ENCODE results near the gene PNPLA7.

DNA sequence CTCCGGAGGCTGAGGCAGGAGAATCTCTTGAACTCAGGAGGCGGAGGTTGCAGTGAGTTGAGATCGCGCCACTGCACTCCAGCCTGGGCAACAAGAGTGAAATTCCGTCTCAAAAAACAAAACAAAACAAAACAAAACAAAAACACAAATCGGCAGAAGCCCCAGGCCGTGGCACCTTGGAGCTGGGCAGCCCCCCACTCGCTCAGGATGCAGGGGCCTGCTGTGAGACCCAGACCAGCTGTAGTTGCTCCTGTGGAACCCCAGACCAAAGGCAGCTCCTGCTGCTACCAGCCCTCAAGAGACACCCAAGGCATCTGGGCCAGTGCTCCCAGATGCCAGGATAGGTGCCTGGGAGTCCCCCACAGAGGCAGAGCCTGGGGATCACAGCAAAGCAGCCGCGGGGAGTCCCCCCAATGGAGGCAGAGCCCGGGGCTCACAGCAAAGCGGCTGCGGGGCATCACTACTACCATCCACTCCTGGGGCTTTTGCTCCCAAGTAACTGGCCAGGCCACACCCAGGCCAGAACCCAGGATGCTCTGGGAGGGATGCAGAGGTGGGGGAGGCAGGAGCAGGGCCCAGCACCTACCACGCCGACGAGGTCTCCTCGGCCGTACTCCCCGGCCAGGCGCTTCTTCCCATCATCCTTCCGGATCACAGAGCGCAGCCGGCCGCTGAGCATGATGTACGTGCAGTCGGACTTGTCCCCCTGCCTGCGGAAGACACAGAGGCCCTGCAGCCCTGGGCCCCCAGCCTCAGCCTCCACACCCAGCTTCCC lies 53.4 kb downstream of the PNPLA7 start:
- TF ChIP-seq, protein P1, sequence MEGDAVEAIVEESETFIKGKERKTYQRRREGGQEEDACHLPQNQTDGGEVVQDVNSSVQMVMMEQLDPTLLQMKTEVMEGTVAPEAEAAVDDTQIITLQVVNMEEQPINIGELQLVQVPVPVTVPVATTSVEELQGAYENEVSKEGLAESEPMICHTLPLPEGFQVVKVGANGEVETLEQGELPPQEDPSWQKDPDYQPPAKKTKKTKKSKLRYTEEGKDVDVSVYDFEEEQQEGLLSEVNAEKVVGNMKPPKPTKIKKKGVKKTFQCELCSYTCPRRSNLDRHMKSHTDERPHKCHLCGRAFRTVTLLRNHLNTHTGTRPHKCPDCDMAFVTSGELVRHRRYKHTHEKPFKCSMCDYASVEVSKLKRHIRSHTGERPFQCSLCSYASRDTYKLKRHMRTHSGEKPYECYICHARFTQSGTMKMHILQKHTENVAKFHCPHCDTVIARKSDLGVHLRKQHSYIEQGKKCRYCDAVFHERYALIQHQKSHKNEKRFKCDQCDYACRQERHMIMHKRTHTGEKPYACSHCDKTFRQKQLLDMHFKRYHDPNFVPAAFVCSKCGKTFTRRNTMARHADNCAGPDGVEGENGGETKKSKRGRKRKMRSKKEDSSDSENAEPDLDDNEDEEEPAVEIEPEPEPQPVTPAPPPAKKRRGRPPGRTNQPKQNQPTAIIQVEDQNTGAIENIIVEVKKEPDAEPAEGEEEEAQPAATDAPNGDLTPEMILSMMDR (IDR thresholded peaks at IDR 0.05), result no peak
- TF ChIP-seq REST (IDR thresholded peaks at IDR 0.05; ENCODE audit: insufficient read depth in 1 of 2, low read depth in 2 of 2, low read length in 1 of 2) (no peak), POLR2AphosphoS5 (IDR thresholded peaks at IDR 0.05; ENCODE audit: low read depth, low read length) (no peak), TCF7L2 (IDR thresholded peaks at IDR 0.05; ENCODE audit: low read depth, low read length) (no peak)

All from Panc1 (cell line).